Stimulated activated memory B cell treated with anti-CD40 and anti-IgM and Interleukin-4, amounts not matched to agents 10 μg/mL and 1 μg/mL and 100 μg/mL, for 72 hours (primary cell): Measurements from ENCODE around the gene ZDHHC9.

Source experiments
- ATAC-seq: fragments of 150-1000 bp; cut with Tn5 transposase; 2 replicates; pipeline ENCODE4 v1.10.0; 2021
- H3K27ac Mint-ChIP-seq: one replicate; pipeline ENCODE4 v1.8.0; 2022; ENCODE audit warnings: mild to moderate bottlenecking, mixed read lengths
- H3K27me3 Mint-ChIP-seq: one replicate; pipeline ENCODE4 v1.8.0; 2022; ENCODE audit warnings: mixed read lengths
- H3K36me3 Mint-ChIP-seq: one replicate; pipeline ENCODE4 v1.8.0; 2022; ENCODE audit warnings: mixed read lengths
- H3K4me1 Mint-ChIP-seq: one replicate; pipeline ENCODE4 v1.8.0; 2022; ENCODE audit warnings: mixed read lengths
- H3K4me3 Mint-ChIP-seq: one replicate; pipeline ENCODE4 v1.8.0; 2022; ENCODE audit warnings: mild to moderate bottlenecking, moderate library complexity, mixed read lengths
- H3K9me3 Mint-ChIP-seq: one replicate; pipeline ENCODE4 v1.8.0; 2022; ENCODE audit warnings: mixed read lengths

Gene ZDHHC9

GRCh38 chrX:129831091-129831885, 12.4 kb downstream of the ZDHHC9 start:
- Mint-ChIP-seq H3K36me3 (peaks cover 16% of the 10 kb centered on the region), H3K27ac (no peak overlapping the region), H3K4me3 (no peak overlapping the region), H3K27me3 (no peaks in the 10 kb centered on the region), H3K9me3 (no peaks in the 10 kb centered on the region), H3K4me1 (no peaks in the 10 kb centered on the region)
- ATAC-seq = no peak

DNA sequence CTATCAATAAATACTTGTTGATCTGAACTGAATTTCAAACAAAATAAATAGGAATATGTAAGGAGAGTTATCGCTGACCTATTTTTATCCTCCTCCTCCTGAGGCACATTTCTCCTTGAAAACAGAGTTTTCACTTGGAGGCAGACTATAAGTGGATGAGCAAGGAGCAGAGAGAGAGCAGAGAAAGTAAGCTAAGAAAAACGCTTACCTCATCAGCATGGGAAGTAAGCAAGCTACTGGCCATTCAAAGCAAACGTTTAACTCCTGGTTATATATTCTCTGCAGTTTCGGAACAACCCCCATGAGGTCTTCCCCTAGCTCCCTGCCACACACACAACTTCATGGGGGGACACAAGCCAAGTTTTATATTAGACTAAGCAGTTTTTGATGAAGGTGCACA, 13.2 kb downstream of the ZDHHC9 start:
- Mint-ChIP-seq H3K4me3 (no peak overlapping the region), H3K27ac (no peak overlapping the region), H3K36me3 (peaks cover 16% of the 10 kb centered on the region), H3K27me3 (no peaks in the 10 kb centered on the region), H3K4me1 (peaks cover 4% of the 10 kb centered on the region), H3K9me3 (no peaks in the 10 kb centered on the region)
- ATAC-seq = no peak

GRCh38 chrX:129825746-129826505, 17.8 kb downstream of the ZDHHC9 start:
- peaks cover 11% of the 10 kb centered on the region for H3K36me3 Mint-ChIP-seq
- H3K27ac Mint-ChIP-seq = peak overlapping the region; percentile 48
- H3K9me3 Mint-ChIP-seq = no peaks in the 10 kb centered on the region
- no peak overlapping the region for H3K4me3 Mint-ChIP-seq
- H3K4me1 Mint-ChIP-seq = peaks cover 4% of the 10 kb centered on the region
- no peaks in the 10 kb centered on the region for H3K27me3 Mint-ChIP-seq
- no peak for ATAC-seq

DNA sequence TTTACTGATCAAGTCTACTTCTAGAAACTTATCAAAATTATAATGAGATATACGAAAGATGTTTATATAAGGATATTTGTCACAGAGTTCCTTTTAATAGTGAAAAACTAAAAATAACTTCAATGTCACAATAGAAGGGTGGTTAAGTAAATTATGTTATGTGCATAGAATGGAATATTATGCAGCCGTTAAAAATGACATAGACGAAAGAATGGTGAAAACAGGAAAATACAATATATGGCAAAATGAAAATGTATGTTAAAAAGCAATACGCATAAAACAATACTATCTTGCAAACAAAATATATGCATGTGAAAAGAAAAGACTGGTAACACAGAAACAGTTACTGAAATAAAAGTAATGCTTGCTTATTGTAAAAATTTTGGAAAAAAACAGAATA, 19.1 kb downstream of the ZDHHC9 start:
- H3K9me3 Mint-ChIP-seq = no peaks in the 10 kb centered on the region
- peaks cover 6% of the 10 kb centered on the region for H3K36me3 Mint-ChIP-seq
- H3K4me3 Mint-ChIP-seq = no peak overlapping the region
- peaks cover 4% of the 10 kb centered on the region for H3K4me1 Mint-ChIP-seq
- H3K27ac Mint-ChIP-seq = no peak overlapping the region
- H3K27me3 Mint-ChIP-seq = no peaks in the 10 kb centered on the region
- no peak for ATAC-seq

DNA sequence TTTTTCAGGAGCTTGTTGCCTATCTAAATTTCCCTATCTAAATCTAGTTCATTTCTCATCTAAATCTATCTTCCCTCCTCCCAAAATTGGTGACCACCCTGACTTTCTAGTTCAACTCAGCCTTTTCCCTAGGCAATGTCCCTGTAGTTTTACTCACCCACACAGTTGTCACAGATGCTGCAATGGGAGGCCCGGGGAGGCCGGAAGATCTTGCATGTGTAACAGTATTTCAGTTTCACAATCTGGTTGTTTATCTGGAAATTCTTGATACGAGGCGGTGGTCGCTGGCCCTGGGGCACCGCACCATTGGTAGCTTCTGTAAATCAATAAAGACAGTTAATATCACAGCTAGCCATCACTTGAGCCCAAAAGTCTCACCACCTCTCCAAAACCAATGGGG, 20.2 kb downstream of the ZDHHC9 start:
- H3K9me3 Mint-ChIP-seq = no peaks in the 10 kb centered on the region
- H3K4me3 Mint-ChIP-seq = no peak overlapping the region
- ATAC-seq = no peak
- peaks cover 4% of the 10 kb centered on the region for H3K4me1 Mint-ChIP-seq
- H3K27me3 Mint-ChIP-seq = no peaks in the 10 kb centered on the region
- peaks cover under 1% of the 10 kb centered on the region for H3K36me3 Mint-ChIP-seq
- H3K27ac Mint-ChIP-seq = no peak overlapping the region

- Mint-ChIP-seq H3K9me3 (no peaks in the 10 kb centered on the region), H3K4me1 (peaks cover 4% of the 10 kb centered on the region), H3K27me3 (no peaks in the 10 kb centered on the region), H3K27ac (no peak overlapping the region), H3K4me3 (no peak overlapping the region), H3K36me3 (peaks cover under 1% of the 10 kb centered on the region)
- ATAC-seq = peak; percentile 74
Measured at GRCh38 chrX:129823115-129823514, 20.6 kb downstream of the ZDHHC9 start.

DNA sequence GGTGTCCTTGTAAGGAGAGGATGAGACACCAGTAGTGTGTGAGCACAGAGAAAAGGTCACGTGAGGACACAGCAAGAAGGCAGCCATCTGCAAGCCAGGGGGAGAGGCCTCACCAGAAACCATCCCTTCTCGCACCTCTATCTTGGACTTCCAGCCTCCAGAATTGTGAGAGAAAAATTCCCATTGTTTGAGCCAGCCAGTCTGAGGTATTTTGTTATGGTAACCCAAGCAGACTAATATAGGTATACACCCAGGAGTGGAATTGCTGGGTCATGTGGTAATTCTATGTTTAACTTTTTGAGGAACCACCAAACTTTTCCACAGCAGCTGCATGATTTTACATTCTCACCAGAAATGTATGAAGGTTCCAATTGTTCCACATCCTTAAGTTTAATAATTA, 25.6 kb downstream of the ZDHHC9 start:
- H3K4me3 Mint-ChIP-seq = no peak overlapping the region
- H3K36me3 Mint-ChIP-seq = peaks cover 18% of the 10 kb centered on the region
- no peak for ATAC-seq
- H3K27ac Mint-ChIP-seq = no peak overlapping the region
- H3K9me3 Mint-ChIP-seq = no peaks in the 10 kb centered on the region
- H3K27me3 Mint-ChIP-seq = no peaks in the 10 kb centered on the region
- no peaks in the 10 kb centered on the region for H3K4me1 Mint-ChIP-seq

DNA sequence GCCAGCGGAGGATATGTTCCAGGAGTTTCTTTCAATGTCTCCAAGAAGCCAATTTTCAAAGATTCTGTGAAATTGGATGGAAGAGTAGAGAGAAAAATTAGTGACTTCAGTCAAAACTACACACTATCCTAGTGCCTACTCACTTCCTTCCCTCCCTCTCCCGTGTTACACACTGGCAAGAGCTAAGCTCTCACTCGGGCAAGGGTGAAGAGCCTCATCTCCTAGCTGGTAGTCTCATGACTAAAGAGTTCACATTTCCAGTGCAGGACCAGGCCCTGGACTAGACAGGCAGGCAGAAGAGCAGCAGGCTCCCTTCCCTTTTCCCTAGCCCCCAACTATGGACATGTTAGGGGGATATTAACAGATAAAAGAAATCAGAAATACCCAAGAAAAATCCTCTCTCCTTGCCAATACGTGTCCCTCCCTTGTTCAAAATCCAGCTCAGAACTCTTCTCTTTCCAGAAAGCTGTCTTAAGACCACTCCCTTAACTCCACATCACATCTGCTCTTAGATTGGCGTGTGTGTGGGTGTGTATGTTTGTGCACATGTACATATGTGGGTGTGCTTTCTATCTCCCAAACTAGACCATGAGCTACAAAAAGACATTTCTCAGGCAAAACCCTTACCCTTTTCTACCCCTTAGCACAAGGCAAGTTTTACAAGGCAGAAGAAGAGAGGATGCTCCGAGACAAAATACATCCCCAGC, 29.9 kb downstream of the ZDHHC9 start:
- H3K4me1 Mint-ChIP-seq = peaks cover 8% of the 10 kb centered on the region
- peaks cover 42% of the 10 kb centered on the region for H3K36me3 Mint-ChIP-seq
- no peak overlapping the region for H3K4me3 Mint-ChIP-seq
- H3K27ac Mint-ChIP-seq = no peak overlapping the region
- H3K27me3 Mint-ChIP-seq = no peaks in the 10 kb centered on the region
- H3K9me3 Mint-ChIP-seq = no peaks in the 10 kb centered on the region
- ATAC-seq = no peak

DNA sequence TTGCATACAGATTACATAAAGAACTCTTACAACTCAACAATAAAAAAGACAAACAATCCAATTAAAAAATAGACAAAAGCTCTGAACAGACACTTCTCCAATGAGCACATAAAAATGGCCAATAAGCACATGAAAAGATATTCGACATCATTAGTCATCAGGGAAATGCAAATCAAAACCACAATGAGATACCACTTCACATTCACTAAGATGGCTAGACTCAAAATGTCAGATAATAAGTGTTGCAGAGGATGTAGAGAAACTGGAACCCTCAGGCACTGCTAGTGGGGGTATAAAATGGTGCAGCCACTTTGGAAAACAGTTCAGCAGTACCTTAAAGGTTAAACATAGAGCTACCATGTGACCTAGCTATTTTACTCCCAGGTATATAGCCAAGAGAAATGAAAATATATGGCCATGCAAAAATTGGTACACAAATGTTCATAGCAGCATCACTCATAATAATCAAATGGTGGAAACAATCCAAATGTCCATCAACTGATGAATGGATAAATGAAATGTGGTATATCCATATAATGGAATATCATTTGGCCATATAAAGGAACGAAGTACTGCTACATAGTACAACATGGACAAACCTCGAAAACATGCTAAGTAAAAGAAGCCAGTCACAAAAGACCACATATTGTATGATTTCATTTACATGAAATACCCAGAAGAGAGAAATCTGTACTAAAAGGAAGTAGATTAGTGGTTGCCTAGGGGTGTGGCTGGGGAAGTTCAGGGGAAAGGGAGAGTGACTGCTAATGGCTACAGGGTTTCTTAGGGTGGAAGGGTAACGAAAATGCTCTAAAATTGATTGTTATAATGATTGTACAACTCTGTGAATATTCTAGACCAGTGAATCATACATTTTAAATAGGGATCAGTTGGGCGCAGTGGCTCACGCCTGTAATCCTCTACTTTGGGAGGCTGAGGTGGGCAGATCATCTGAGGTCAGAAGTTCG, 34.6 kb downstream of the ZDHHC9 start:
- Mint-ChIP-seq H3K4me3 (no peak overlapping the region), H3K27ac (no peak overlapping the region), H3K36me3 (peaks cover 44% of the 10 kb centered on the region), H3K9me3 (no peaks in the 10 kb centered on the region), H3K27me3 (no peaks in the 10 kb centered on the region), H3K4me1 (peaks cover 14% of the 10 kb centered on the region)
- ATAC-seq = no peak

GRCh38 chrX:129808158-129808828, 35.4 kb downstream of the ZDHHC9 start:
- ATAC-seq = no peak
- Mint-ChIP-seq H3K36me3 (peaks cover 39% of the 10 kb centered on the region), H3K27ac (no peak overlapping the region)

GRCh38 chrX:129804806-129805205, 38.9 kb downstream of the ZDHHC9 start:
- Mint-ChIP-seq H3K27ac (no peak overlapping the region), H3K27me3 (no peaks in the 10 kb centered on the region)
- ATAC-seq = no peak

More at GRCh38 chrX:129808158-129808828, 35.4 kb downstream of the ZDHHC9 start:
- H3K9me3 Mint-ChIP-seq = no peaks in the 10 kb centered on the region
- no peak overlapping the region for H3K4me3 Mint-ChIP-seq
- peaks cover 14% of the 10 kb centered on the region for H3K4me1 Mint-ChIP-seq
- H3K27me3 Mint-ChIP-seq = no peaks in the 10 kb centered on the region

DNA sequence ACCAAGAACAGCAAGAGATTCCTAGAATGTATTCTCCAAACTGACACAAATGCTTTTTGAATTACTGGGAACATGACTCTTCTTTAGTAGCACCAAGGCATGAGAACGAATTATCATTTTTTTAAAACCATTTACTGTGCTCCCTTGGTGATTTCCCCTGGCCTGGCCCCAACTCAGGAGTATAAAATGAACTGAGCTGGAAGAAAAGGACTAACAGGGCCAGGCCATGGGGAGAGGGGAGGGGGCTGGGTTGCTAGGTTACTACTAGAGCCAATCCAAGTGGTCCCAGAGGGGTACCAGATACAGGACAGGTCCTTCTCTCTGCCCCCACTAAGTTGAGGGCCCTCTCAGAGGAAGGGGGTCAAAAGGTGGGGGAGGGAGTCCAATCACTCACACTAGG, 40.8 kb downstream of the ZDHHC9 start:
- ATAC-seq = no peak
- H3K4me3 Mint-ChIP-seq = no peak overlapping the region
- no peaks in the 10 kb centered on the region for H3K27me3 Mint-ChIP-seq
- no peaks in the 10 kb centered on the region for H3K9me3 Mint-ChIP-seq
- H3K36me3 Mint-ChIP-seq = peaks cover 9% of the 10 kb centered on the region
- H3K27ac Mint-ChIP-seq = no peak overlapping the region
- peaks cover 9% of the 10 kb centered on the region for H3K4me1 Mint-ChIP-seq

More at GRCh38 chrX:129804806-129805205, 38.9 kb downstream of the ZDHHC9 start:
- Mint-ChIP-seq H3K36me3 (peaks cover 23% of the 10 kb centered on the region), H3K9me3 (no peaks in the 10 kb centered on the region), H3K4me3 (no peak overlapping the region), H3K4me1 (peaks cover 14% of the 10 kb centered on the region)

GRCh38 chrX:129800186-129800585, 43.5 kb downstream of the ZDHHC9 start:
- Mint-ChIP-seq H3K36me3 (peaks cover 3% of the 10 kb centered on the region), H3K9me3 (no peaks in the 10 kb centered on the region), H3K4me1 (peaks cover 9% of the 10 kb centered on the region), H3K27me3 (no peaks in the 10 kb centered on the region), H3K4me3 (no peak overlapping the region), H3K27ac (no peak overlapping the region)
- ATAC-seq = no peak

- Mint-ChIP-seq H3K36me3 (peaks cover 8% of the 10 kb centered on the region), H3K27me3 (no peaks in the 10 kb centered on the region), H3K9me3 (no peaks in the 10 kb centered on the region), H3K4me3 (no peak overlapping the region), H3K4me1 (peaks cover 9% of the 10 kb centered on the region), H3K27ac (peak overlapping the region; percentile 37)
- peak; percentile 47 for ATAC-seq
Measured at GRCh38 chrX:129798888-129799287, 44.8 kb downstream of the ZDHHC9 start.
